Measurements from ENCODE around the gene CASP10. TPM values are rescaled to one million over a fixed set of nuclear protein-coding genes. Genes with fewer than 3 reads are reported as not detected.

The CASP10 gene
- total and polyA plus RNA-seq, 2 experiments from 2014 or later = 1.6 to 11.0 TPM

DNA sequence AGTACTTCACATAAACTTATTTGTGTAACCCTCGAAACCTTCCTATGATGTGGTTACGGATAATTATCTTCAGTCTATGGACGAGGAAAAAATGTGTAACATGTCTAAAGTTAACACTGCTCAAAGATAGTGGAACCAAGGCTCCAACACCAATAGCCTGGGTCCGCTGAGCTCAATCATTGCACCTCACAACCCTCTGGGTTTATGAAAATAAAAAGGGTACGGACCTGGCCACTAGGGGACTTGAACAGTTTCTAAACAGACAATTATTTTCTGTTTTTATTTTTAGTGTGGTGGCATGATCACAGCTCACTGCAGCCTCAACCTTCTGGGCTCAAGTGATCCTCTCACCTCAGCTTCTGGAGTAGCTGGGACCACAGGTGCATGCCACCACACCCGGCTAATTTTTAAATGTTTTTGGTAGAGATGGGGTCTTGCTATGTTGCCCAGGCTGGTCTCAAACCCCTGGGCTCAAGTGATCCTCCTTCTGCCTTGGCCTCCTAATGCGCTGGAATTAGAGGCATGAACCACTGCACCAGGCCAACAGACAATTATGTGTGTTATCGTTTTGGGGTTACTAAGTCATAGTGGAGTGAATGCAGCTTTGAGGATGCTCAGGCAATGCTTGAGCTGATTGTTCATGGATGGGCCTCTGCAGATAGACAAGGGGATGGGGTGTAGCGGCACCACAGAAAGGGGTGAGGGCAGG, 87.5 kb downstream of the CASP10 start:
- Histone ChIP-seq H3K9me2 (replicated peaks; ENCODE audit: insufficient read depth) (no peaks in the 10 kb centered on the region), H3K9me3 (ENCODE audit: low read depth) (no peaks in the 10 kb centered on the region), H3K27ac (no peak overlapping the region), H3K4me2 (no peak overlapping the region), H3K79me2 (peaks cover 2% of the 10 kb centered on the region), H2AFZ (no peak overlapping the region), H4K20me1 (ENCODE audit: insufficient read depth, poor library complexity, severe bottlenecking) (no peaks in the 10 kb centered on the region), H3K4me3 (no peak overlapping the region), H3K27me3 (no peaks in the 10 kb centered on the region), H3K36me3 (replicated peaks; ENCODE audit: insufficient read depth, low read depth) (no peaks in the 10 kb centered on the region), H3K4me1 (ENCODE audit: insufficient read depth) (no peaks in the 10 kb centered on the region)
- 97% methylated on average over 9 of the region's 9 CpGs for WGBS (ENCODE audit: low lambda C conversion rate, missing lambda C conversion rate)
- no peak for DNase-seq (ENCODE audit: low spot score)
- TF ChIP-seq EZH2 (IDR thresholded peaks at IDR 0.05; ENCODE audit: borderline replicate concordance) (no peak), EZH2phosphoT487 (IDR thresholded peaks at IDR 0.05; ENCODE audit: low read depth, severe bottlenecking, unreplicated experiment) (no peak)
- TF ChIP-seq, protein P1, sequence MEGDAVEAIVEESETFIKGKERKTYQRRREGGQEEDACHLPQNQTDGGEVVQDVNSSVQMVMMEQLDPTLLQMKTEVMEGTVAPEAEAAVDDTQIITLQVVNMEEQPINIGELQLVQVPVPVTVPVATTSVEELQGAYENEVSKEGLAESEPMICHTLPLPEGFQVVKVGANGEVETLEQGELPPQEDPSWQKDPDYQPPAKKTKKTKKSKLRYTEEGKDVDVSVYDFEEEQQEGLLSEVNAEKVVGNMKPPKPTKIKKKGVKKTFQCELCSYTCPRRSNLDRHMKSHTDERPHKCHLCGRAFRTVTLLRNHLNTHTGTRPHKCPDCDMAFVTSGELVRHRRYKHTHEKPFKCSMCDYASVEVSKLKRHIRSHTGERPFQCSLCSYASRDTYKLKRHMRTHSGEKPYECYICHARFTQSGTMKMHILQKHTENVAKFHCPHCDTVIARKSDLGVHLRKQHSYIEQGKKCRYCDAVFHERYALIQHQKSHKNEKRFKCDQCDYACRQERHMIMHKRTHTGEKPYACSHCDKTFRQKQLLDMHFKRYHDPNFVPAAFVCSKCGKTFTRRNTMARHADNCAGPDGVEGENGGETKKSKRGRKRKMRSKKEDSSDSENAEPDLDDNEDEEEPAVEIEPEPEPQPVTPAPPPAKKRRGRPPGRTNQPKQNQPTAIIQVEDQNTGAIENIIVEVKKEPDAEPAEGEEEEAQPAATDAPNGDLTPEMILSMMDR (IDR thresholded peaks at IDR 0.05; ENCODE audit: poor library complexity) = no peak

DNA sequence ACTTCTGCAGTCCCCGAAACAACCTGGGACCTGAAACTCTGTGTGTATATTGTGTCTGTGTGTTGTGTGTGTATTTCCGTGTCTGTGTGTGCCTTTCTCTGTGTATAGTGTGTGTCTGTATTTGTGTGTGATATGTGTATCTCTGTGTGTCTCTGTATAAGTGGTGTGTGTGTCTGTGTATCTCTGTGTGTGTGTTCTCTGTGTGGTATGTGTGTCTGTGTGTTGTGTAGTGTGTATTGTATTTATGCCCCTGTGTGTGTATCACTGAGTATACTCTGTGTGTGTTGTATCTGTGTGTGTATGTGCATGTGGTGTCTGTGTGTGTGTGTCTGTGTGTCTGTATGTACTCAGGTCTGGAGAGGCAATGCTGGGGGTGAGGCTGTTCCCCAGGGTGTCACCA, 89.0 kb downstream of the CASP10 start:
- Histone ChIP-seq H3K36me3 (replicated peaks; ENCODE audit: insufficient read depth, low read depth) (no peaks in the 10 kb centered on the region), H3K4me1 (ENCODE audit: insufficient read depth) (no peaks in the 10 kb centered on the region), H2AFZ (no peak overlapping the region), H3K4me2 (no peak overlapping the region), H3K4me3 (no peak overlapping the region), H3K9me2 (replicated peaks; ENCODE audit: insufficient read depth) (no peaks in the 10 kb centered on the region), H3K27ac (no peak overlapping the region), H3K9me3 (ENCODE audit: low read depth) (no peaks in the 10 kb centered on the region), H4K20me1 (ENCODE audit: insufficient read depth, poor library complexity, severe bottlenecking) (no peaks in the 10 kb centered on the region), H3K27me3 (no peaks in the 10 kb centered on the region), H3K79me2 (no peaks in the 10 kb centered on the region)
- no peak for TF ChIP-seq EZH2phosphoT487 (IDR thresholded peaks at IDR 0.05; ENCODE audit: low read depth, severe bottlenecking, unreplicated experiment)
- TF ChIP-seq EZH2 (IDR thresholded peaks at IDR 0.05; ENCODE audit: borderline replicate concordance) = no peak
- TF ChIP-seq, protein P1 (IDR thresholded peaks at IDR 0.05; ENCODE audit: poor library complexity) = no peak
- WGBS (ENCODE audit: low lambda C conversion rate, missing lambda C conversion rate) = 97% methylated on average over 2 of the region's 2 CpGs
- no peak for DNase-seq (ENCODE audit: low spot score)

DNA sequence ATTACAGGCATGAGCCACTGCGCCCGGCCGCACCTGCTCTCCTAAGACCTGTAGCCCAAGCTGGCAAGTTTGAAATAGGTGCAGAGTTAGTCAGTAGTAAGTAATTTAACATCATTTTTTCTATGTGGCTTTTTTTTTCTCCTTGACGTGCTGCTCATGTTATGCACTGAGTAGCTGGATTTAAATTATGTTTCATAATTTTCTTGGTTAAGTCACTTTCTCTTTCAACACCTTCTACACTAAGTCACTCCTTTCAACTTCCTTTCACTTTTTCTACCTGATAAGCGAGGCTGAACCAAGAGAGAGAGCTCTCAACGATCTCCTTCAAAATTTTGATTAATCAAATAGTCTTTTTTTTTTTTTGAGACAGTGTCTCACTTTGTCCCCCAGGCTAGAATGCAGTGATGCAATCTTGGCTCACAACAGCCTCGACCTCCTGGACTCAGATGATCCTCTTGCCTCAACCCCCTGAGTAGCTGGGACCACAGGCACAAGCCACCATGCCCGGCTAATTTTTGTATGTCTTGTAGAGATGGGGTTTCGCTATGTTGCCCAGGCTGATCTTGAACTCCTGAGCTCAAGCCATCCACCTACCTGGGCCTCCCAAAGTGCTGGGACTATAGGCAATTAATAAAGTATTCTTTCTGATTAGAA, 90.5 kb downstream of the CASP10 start:
- Histone ChIP-seq H4K20me1 (ENCODE audit: insufficient read depth, poor library complexity, severe bottlenecking) (no peaks in the 10 kb centered on the region), H3K79me2 (no peaks in the 10 kb centered on the region), H3K27me3 (no peaks in the 10 kb centered on the region), H2AFZ (no peak overlapping the region), H3K4me2 (no peak overlapping the region), H3K27ac (no peak overlapping the region), H3K4me3 (no peak overlapping the region), H3K9me2 (replicated peaks; ENCODE audit: insufficient read depth) (no peaks in the 10 kb centered on the region), H3K4me1 (ENCODE audit: insufficient read depth) (no peaks in the 10 kb centered on the region), H3K36me3 (replicated peaks; ENCODE audit: insufficient read depth, low read depth) (no peaks in the 10 kb centered on the region), H3K9me3 (ENCODE audit: low read depth) (no peaks in the 10 kb centered on the region)
- 95% methylated on average over 9 of the region's 9 CpGs for WGBS (ENCODE audit: low lambda C conversion rate, missing lambda C conversion rate)
- DNase-seq (ENCODE audit: low spot score) = no peak
- TF ChIP-seq EZH2 (IDR thresholded peaks at IDR 0.05; ENCODE audit: borderline replicate concordance) (no peak), EZH2phosphoT487 (IDR thresholded peaks at IDR 0.05; ENCODE audit: low read depth, severe bottlenecking, unreplicated experiment) (no peak)
- TF ChIP-seq, protein P1 (IDR thresholded peaks at IDR 0.05; ENCODE audit: poor library complexity) = no peak
